Measurements from ENCODE around the gene FHOD3.
"Not testable (repeated sequence)": the region's sequence is repeated elsewhere in the genome, so short reads cannot be mapped to it uniquely, and the experiment has no call there.

The FHOD3 gene

DNA sequence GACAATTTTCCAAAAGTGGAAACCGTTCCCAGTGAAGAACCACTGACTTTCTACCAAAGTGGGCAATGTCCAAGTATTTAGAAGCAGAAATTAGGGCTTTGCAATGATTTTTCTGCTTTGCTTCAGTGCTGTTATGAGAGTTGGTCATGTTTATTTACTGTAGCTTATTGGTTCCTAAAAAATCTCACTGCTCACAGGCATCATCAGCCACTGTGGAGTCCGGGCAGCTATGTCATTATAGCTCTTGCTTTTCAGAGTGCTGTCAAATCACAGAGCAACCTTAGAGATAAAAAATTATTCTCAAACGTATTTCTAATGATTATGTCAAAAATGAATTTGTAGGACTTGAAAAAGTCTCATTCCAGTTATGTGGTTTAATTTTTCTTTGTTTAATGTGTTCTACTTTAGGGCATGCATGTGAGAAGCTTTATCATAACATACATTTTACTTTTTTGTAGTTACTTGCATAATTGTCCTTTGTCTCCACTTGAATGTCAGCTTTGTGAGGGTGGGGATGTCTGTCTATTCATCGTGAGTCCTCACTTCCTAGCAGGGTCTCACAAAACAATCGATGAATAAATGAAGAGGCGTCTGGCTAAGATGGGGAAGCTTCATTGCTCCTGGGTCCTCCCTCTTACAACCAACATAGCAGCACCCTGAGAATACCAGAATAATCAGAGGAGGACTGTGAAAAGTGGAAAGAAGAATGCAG lies 413.7 kb downstream of the FHOD3 start:
- no peak for DNase-seq
- TF ChIP-seq GATA1 (IDR thresholded peaks at IDR 0.05; ENCODE audit: low read depth, low read length), result no peak
- TF ChIP-seq POLR2A (IDR thresholded peaks at IDR 0.05; ENCODE audit: low read length), result no peak

DNA sequence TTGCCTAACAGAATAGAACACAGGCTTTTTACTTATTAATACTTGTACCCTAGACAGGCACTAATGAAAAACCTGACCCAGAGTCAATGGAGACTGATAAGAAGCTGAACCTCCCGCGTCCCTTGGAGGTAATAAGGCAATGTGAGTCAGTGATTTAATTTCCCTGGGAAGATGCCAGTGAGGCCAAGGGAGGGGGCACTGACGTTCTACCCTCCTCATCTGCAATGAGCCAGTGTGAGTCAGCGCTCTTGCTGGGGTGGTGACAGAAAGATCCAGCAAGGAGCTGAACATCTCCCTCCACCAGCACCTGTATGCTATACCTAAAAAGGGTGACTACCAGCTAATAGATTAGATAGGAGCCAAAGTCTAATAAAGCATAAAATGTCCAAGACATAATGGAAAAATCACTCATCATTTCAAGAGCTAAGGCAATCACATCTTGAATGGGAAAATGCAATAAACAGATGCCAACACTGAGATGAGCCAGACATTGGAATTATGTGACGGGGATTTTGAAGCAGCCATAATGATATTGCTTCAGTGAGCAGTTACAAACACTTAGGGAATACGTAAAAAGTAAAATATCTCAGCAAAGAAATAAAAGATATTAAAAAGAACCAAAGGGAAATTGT lies 414.4 kb downstream of the FHOD3 start:
- TF ChIP-seq GATA1 (IDR thresholded peaks at IDR 0.05; ENCODE audit: low read depth, low read length), result no peak
- TF ChIP-seq POLR2A (IDR thresholded peaks at IDR 0.05; ENCODE audit: low read length), result no peak

DNA sequence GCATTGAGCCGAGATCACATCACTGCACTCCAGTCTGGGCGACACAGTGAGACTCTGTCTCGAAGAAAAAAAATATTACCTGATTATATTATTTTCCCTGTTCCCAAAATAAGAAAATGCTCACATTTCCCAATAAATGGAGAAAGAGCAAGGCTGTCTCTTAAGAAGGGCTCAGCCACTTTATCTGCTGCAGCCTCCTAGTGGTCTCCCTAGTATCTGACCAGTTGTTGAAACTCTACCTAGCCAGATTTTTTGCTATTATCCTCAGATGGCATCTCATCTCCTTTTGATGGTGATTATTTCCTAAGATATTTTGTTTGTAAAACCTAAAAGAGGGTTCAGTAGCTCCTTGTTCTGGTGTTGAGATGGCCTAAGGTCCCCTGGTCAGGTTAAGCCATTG lies 417.0 kb downstream of the FHOD3 start:
- TF ChIP-seq POLR2A (IDR thresholded peaks at IDR 0.05; ENCODE audit: low read length), result no peak
- DNase-seq, result no peak

More for the DNA sequence above, 414.4 kb downstream of the FHOD3 start:
- DNase-seq, result peak in 1 of 2 experiments; percentile 43

DNA sequence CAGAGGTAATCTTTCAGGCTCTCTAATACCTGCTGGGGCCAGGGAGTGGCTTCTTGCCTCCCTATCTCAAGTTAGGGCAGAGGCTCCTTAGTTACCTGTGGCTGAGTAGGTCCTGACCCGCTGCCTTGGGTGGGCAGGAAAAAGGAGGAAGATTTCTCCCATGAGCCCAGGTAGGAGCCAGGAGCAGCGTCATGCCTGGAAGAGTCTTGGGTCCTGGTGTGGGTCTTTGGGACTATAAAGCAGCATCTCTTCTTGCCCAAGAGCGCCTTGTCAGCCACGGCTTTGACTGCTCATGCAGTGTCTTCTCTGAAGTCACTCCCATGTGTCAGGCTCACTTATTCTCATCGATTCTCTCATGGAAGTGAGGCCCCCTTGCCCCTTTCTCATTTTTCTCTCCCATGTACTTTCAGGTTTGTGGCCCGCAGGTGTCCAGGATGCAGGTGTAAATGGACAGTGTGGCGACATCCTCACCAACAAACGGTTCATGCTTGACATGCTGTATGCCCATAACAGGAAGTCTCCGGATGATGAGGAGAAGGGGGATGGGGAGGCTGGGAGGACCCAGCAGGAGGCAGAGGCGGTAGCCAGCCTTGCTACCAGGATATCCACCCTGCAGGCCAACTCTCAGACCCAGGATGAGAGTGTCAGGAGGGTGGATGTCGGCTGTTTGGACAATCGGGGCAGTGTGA lies 420.1 kb downstream of the FHOD3 start:
- TF ChIP-seq POLR2A (IDR thresholded peaks at IDR 0.05; ENCODE audit: low read length) (no peak), GATA1 (IDR thresholded peaks at IDR 0.05; ENCODE audit: low read depth, low read length) (no peak)
- no peak for DNase-seq

DNA sequence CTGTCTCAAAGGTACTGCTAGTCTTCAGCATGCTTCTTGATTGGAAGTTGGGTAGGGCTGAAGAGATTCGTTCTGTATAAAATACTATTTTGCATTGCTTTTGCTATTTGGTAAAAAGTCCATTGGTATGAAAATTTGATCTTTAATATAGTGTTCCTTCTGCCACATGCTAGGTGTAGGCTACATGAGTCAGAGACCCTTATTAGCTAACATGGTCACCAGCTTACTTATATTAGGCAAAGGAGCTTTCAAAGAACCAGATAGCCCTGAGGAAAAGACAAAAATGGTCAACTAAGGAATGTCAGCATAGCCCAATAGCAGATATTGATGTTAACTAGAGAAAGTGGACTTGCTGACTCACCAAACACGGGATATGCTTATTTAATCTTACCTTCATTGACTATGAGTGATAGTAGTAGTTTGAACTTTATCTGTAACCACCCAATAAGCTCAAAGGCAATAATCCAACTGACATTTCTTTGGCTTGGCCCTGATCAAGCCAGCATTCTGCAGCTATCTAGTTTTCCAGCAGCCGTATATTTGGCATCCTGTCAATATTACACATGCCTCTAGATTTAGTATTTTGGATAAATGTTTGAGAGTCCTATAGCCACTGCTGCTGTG lies 421.3 kb downstream of the FHOD3 start:
- DNase-seq, result peak; percentile 64 to 90
- TF ChIP-seq POLR2A (IDR thresholded peaks at IDR 0.05; ENCODE audit: low read length), result no peak
- no peak for TF ChIP-seq GATA1 (IDR thresholded peaks at IDR 0.05; ENCODE audit: low read depth, low read length)

DNA sequence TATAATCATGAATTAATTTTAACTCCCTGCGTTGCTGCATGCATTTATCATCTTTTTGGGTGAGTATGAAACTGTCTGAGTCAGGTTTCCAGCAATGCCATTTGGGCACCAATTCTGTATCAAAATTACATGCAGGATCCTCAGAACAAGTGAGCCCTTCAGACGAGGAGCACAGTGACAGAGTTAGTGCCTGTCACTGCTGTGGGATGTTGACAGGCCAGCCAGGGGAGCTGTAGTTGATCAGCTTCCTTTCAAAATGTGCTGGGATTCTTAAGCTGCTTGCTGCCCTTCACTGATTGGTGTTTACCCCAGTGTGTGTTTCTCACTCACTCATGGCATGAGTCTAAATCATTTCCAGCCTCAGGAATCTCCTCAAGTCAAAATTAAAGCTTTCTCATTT lies 422.1 kb downstream of the FHOD3 start:
- TF ChIP-seq GATA1 (IDR thresholded peaks at IDR 0.05; ENCODE audit: low read depth, low read length), result no peak
- no peak for TF ChIP-seq POLR2A (IDR thresholded peaks at IDR 0.05; ENCODE audit: low read length)

DNA sequence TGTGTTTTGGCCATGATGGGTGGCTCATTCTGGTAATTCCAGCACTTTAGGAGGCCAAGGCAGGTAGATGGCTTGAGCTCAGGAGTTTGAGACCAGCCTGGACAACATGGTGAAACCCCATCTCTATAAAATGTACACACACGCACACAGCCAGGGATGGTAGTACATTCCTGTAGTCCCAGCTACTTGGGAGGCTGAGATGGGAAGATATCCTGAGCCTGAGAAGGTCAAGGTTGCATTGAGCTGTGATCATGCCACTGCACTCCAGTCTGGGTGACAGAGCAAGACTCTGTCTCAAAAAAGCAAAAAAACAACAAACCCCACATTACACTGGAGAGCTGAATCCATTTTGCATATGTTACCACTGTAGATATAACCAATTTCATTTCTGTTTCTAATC lies 423.8 kb downstream of the FHOD3 start:
- not testable (repeated sequence) for DNase-seq

More for the DNA sequence above, 422.1 kb downstream of the FHOD3 start:
- no peak for DNase-seq

DNA sequence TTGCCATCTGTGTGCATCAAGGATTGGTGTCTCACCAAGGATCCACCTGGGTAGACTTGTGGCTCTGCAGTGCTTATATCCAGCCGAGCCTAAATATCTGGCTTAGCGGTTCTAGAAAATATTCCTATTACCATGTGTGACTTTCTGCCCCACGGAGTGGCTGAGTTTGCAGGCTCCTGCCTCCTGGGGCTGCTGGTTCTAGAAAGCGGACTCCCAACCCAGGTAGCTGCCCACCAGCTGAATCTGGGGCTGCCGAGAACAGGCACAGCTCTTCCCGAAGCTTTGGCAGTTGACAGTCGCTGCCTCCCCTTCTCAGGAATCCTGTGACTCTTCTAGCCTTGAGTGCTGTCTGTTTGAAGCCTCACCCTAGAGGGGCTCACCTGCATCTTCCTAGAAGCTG lies 426.7 kb downstream of the FHOD3 start:
- no peak for DNase-seq
- no peak for TF ChIP-seq GATA1 (IDR thresholded peaks at IDR 0.05; ENCODE audit: low read depth, low read length)
- no peak for TF ChIP-seq POLR2A (IDR thresholded peaks at IDR 0.05; ENCODE audit: low read length)

DNA sequence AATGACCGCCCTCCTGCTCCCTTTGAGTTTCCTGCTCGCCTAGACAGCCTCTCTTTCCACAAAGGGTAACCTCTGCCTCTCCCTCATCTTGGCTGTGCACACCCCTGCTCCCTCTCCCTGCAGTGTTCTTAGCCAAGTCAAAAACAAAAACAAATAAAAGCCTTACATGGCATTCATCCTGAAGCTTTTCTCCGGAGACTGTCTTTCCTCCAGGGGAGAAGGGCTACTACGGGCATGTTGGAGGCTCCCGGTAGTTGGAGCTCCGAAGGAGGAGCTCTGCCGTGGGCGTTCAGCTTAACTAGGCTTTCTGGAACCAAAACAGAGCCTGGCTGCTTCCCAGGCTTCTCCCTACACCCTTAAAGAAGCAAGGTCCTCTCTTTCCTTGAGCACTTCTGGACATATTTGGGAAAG lies 427.1 kb downstream of the FHOD3 start:
- TF ChIP-seq GATA1 (IDR thresholded peaks at IDR 0.05; ENCODE audit: low read depth, low read length), result no peak
- TF ChIP-seq POLR2A (IDR thresholded peaks at IDR 0.05; ENCODE audit: low read length), result no peak
- no peak for DNase-seq

DNA sequence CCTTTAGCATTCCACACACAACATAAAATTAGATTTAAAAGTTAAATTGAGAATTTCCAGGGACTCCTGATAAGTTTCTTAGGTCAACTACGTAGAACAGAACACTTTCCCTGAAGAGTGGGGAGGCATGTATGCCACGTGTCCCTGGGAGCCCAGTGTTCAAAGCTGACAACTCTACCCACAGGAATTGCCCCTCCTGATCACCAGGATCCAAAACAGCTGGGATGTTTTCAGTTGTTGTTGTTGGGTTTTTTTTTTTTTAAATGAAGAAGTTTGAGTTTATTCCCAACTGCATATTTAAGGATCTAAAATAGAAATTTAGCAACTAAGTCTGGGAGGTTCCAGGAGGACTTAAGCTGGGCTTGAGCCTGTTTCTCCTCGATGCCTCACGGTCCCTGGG lies 430.8 kb downstream of the FHOD3 start:
- no peak for TF ChIP-seq POLR2A (IDR thresholded peaks at IDR 0.05; ENCODE audit: low read length)
- TF ChIP-seq GATA1 (IDR thresholded peaks at IDR 0.05; ENCODE audit: low read depth, low read length), result no peak

DNA sequence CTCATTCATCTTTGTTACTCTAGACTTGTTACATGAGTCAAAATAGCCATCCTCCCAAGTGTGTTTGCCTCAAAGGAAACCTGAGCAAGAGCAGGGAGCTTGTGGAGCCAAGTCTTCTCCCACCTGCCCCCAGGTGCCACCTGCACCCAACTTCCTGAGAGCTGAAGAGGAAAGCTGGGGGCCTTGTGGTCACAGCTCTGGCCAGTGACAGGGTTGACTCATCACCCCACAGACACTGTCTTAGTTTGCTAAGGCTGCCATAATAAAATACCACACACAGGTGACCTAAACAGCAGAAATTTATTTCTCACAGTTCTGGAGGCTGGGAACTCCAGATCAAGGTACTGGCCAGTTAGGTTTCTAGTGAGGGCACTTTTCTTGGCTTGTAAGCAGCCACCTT lies 431.7 kb downstream of the FHOD3 start:
- TF ChIP-seq GATA1 (IDR thresholded peaks at IDR 0.05; ENCODE audit: low read depth, low read length) (no peak), POLR2A (IDR thresholded peaks at IDR 0.05; ENCODE audit: low read length) (no peak)
- DNase-seq, result no peak

More for the DNA sequence above, 430.8 kb downstream of the FHOD3 start:
- no peak for DNase-seq

DNA sequence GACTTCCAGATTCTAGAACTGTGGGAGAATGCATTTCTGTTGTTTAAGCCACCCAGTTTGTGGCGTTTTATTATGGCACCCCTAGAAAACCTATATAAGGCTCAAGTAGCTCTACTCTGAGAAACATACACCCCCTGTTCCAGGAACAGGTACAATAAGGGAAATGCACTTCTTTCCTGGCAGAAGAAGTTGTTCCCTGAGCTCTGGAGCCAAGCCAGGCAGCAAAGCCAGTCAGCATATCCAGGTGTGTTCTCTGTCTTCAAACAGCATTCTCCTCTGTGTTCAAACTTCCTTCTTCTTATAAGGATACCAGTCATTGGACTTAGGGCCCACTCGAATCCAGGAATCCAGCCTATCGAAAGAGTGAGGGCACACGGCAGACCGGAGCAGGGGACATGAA lies 434.8 kb downstream of the FHOD3 start:
- TF ChIP-seq GATA1 (IDR thresholded peaks at IDR 0.05; ENCODE audit: low read depth, low read length) (no peak), POLR2A (IDR thresholded peaks at IDR 0.05; ENCODE audit: low read length) (no peak)
- DNase-seq, result no peak

DNA sequence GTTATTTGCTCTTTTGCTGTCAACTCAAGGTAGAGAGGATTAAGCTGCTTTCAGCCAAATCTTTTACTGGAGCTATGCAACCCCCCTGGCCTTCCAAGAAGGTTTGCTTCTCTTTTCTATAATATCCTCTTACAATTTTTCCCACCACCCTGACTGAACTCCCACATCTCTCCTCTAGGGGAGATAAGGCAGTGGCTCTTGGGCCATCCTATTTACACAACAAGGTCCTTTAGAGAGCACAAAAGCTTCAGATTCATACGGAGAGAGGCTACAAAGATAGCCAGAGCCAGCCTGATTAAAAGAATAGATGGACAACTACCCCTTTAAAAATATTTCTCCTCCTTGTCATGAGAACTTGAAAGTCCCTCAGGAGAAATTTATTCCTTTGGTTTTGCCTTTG lies 435.6 kb downstream of the FHOD3 start:
- DNase-seq, result no peak
- TF ChIP-seq GATA1 (IDR thresholded peaks at IDR 0.05; ENCODE audit: low read depth, low read length) (no peak), POLR2A (IDR thresholded peaks at IDR 0.05; ENCODE audit: low read length) (no peak)

DNA sequence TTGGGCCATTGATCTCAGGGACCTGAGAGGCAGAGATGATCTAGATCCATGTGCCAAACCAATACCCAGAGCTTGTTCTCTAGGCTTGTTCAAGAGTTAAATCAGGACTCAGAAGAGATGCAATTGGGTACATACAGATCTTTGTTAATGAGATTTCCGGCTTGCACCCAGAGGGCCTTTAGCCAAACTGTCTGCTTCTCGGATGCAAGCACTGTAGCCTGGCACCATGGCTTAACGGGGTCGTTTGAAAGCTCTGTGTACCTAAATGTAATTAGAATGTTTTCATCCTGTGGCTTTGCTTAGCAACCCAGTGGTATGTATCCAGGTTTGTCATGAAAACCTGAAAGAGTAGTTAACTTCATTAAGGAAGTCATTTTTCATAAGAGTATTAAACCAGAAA lies 437.1 kb downstream of the FHOD3 start:
- no peak for DNase-seq
- TF ChIP-seq GATA1 (IDR thresholded peaks at IDR 0.05; ENCODE audit: low read depth, low read length), result no peak
- TF ChIP-seq POLR2A (IDR thresholded peaks at IDR 0.05; ENCODE audit: low read length), result no peak
